Upper lobe of left lung (tissue), 6 donors: ENCODE results near the gene ADAMTS12. TPM values are rescaled to one million over a fixed set of nuclear protein-coding genes. Genes with fewer than 3 reads are reported as not detected.

Experiments used
- ATAC-seq, 2 donors: fragments of 200-7000 bp; cut with Tn5 transposase; one replicate each; pipeline ENCODE4 v1.9.1; 2022; ENCODE audit warnings: mild to moderate bottlenecking in 2 of 2, moderate library complexity in 2 of 2; ENCODE audit not compliant: low FRiP score in 2 of 2
- DNase-seq, 2 donors: peaks; one replicate each; pipeline ENCODE4 v3.0.0-alpha.2; 2019 to 2020
- H3K27ac ChIP-seq, 4 donors: fragments of 200-600 bp; sonication (generic); one replicate each; pipeline ENCODE4 v1.5.1; 2016 to 2019
- H3K27me3 ChIP-seq, 4 donors: fragments of 200-600 bp; sonication (generic); one replicate each; pipeline ENCODE4 v1.5.1; 2017 to 2019
- H3K36me3 ChIP-seq, 4 donors: fragments of 200-600 bp; sonication (generic); one replicate each; pipeline ENCODE4 v1.5.1; 2016 to 2019
- H3K4me1 ChIP-seq, 4 donors: fragments of 200-600 bp; sonication (generic); one replicate each; pipeline ENCODE4 v1.5.1; 2018 to 2019
- H3K4me3 ChIP-seq, 4 donors: fragments of 200-600 bp; sonication (generic); one replicate each; pipeline ENCODE4 v1.5.1; 2017 to 2019; ENCODE audit warnings: mild to moderate bottlenecking in 2 of 4, moderate library complexity in 1 of 4
- H3K9me3 ChIP-seq, 4 donors: fragments of 200-600 bp; sonication (generic); one replicate each; pipeline ENCODE4 v1.5.1; 2018 to 2019
- CTCF ChIP-seq, 6 experiments: fragments of 450-650 bp in 4 of 6; fragments of 200-600 bp in 2 of 6; sonication (generic) in 2 of 6; IDR thresholded peaks; one replicate each; pipeline ENCODE4 v1.5.1; 2016 to 2019; ENCODE audit warnings: antibody characterized with exemption in 6 of 6
- EP300 ChIP-seq, 4 donors: sonication (generic); formaldehyde crosslinking; IDR thresholded peaks; one replicate each; pipeline ENCODE4 v1.5.1; 2017; ENCODE audit warnings: antibody characterized with exemption in 4 of 4, control low read depth in 2 of 4
- POLR2A ChIP-seq, 4 donors: fragments of 450-650 bp; IDR thresholded peaks; one replicate each; pipeline ENCODE4 v1.5.1; 2016 to 2017; ENCODE audit warnings: antibody characterized with exemption in 4 of 4, mild to moderate bottlenecking in 2 of 4
- POLR2AphosphoS5 ChIP-seq, 2 donors: sonication (generic); formaldehyde crosslinking; IDR thresholded peaks; one replicate each; pipeline ENCODE4 v1.5.1; 2017; ENCODE audit warnings: antibody characterized with exemption in 2 of 2
- WGBS, 2 donors: methylation state at CpG; one replicate each; pipeline ENCODE4 v1.1.5; 2017 to 2018; 5-methylcytosine and 5-hydroxymethylcytosine counted together
- total RNA-seq, 6 donors: library from RNA; depleted of rRNA in 4 of 6; stranded (reverse); fragments of >200 nt in 4 of 6; gene quantifications; one replicate each; pipeline versions ENCODE4 v1.1.0 to v1.2.1, GENCODE V29; 2016 to 2021
- donor health status: DM: no; HTN: no; CAD: no; lungs with moderate emphysema.
- donor health status: DM: no; HTN: yes; CAD: no; lungs with severe emphysema.

The ADAMTS12 gene
- total RNA-seq, 6 donors from 2014 or later, result 2.3 to 16.8 (median 7.4) TPM

DNA sequence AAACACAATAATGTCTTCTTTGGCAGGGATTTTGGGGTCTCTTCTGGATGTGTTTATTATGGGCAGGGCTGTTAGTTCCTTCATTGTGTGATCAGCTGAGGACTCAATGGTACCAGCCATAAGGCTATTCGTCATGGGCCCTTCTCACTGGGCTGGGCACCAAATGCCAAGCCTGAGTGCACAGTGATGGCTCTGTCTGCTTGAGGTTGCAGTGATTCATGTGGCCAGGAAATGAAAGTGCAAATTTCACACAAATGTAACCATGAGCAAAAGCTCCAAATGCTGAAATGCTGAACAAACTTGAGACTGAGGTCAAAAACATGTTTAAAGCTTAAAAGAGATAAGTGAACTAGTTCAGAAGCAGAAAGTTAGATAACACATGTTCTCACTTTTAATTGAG lies 260.0 kb downstream of the ADAMTS12 start:
- no peak for TF ChIP-seq CTCF (IDR thresholded peaks at IDR 0.05)
- TF ChIP-seq POLR2A (IDR thresholded peaks at IDR 0.05), result no peak
- TF ChIP-seq EP300 (IDR thresholded peaks at IDR 0.05), result no peak
- no peak for TF ChIP-seq POLR2AphosphoS5 (IDR thresholded peaks at IDR 0.05)
- H3K36me3 ChIP-seq, result no peaks in the 10 kb centered on the region
- H3K9me3 ChIP-seq, result no peaks in the 10 kb centered on the region
- ATAC-seq (no peak), DNase-seq (no peak)
- 74 to 75% methylated on average over 1 of the region's 1 CpG for WGBS, 2 donors
- no peaks in the 10 kb centered on the region for H3K4me1 ChIP-seq
- no peak overlapping the region for H3K4me3 ChIP-seq
- no peak overlapping the region for H3K27ac ChIP-seq
- no peaks in the 10 kb centered on the region for H3K27me3 ChIP-seq

GRCh38 chr5:33631139-33631538 lies 260.7 kb downstream of the ADAMTS12 start:
- ATAC-seq, result no peak

DNA sequence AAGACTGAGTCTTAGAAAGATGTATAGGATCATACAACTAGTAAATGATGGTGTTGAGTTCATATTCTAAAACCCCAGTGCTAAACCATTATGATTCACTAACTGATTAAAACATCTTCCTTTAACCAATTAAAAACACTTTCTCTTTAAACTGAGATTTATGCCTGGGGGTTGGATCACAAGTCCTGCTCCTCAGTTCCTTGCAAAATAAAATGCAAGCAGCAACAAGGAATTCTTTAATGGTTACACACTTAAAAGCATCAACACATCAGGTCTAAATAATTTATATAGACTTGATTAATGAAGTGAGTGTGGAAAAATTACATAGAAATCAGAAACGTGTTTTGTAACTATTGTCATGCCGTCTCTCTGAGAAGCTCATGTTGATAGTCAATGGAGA lies 261.8 kb downstream of the ADAMTS12 start:
- 50 to 65% methylated on average over 2 of the region's 2 CpGs for WGBS, 2 donors
- H3K9me3 ChIP-seq, result no peaks in the 10 kb centered on the region
- ATAC-seq (no peak), DNase-seq (no peak)
- H3K4me1 ChIP-seq, result no peaks in the 10 kb centered on the region
- TF ChIP-seq POLR2AphosphoS5 (IDR thresholded peaks at IDR 0.05) (no peak), CTCF (IDR thresholded peaks at IDR 0.05) (no peak), EP300 (IDR thresholded peaks at IDR 0.05) (no peak), POLR2A (IDR thresholded peaks at IDR 0.05) (no peak)
- H3K27ac ChIP-seq, result no peak overlapping the region
- H3K36me3 ChIP-seq, result no peaks in the 10 kb centered on the region
- H3K27me3 ChIP-seq, result no peaks in the 10 kb centered on the region
- H3K4me3 ChIP-seq, result no peak overlapping the region

More at GRCh38 chr5:33631139-33631538, 260.7 kb downstream of the ADAMTS12 start:
- no peak overlapping the region for H3K4me3 ChIP-seq
- no peaks in the 10 kb centered on the region for H3K36me3 ChIP-seq
- no peak for DNase-seq
- no peak for TF ChIP-seq CTCF (IDR thresholded peaks at IDR 0.05)
- no peak for TF ChIP-seq POLR2AphosphoS5 (IDR thresholded peaks at IDR 0.05)
- no peak for TF ChIP-seq EP300 (IDR thresholded peaks at IDR 0.05)
- TF ChIP-seq POLR2A (IDR thresholded peaks at IDR 0.05), result no peak
- no peaks in the 10 kb centered on the region for H3K4me1 ChIP-seq
- no peaks in the 10 kb centered on the region for H3K27me3 ChIP-seq
- no peaks in the 10 kb centered on the region for H3K9me3 ChIP-seq
- 50 to 95% methylated on average over 1 of the region's 1 CpG for WGBS, 2 donors
- H3K27ac ChIP-seq, result no peak overlapping the region

DNA sequence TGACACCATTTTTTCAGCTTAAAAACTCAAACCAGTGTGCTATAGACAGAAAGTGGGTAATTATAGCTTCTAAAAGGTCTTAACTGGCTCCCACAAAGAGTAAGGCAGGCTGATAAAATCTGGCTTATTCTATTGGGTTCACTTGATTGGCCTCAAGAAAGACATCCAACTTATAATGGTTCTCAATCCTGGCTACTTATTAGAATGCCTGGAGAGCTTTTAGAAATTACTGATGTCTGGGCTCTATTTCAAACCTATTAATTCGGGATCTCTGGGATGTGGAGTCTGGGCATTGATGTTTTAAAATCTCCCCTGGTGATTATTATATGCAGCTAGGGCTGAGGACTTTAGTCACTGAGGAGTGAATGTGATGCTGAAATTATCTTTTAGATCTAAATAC lies 263.0 kb downstream of the ADAMTS12 start:
- no peak overlapping the region for H3K4me3 ChIP-seq
- TF ChIP-seq POLR2AphosphoS5 (IDR thresholded peaks at IDR 0.05) (no peak), EP300 (IDR thresholded peaks at IDR 0.05) (no peak), POLR2A (IDR thresholded peaks at IDR 0.05) (no peak), CTCF (IDR thresholded peaks at IDR 0.05) (no peak)
- H3K4me1 ChIP-seq, result no peaks in the 10 kb centered on the region
- no peaks in the 10 kb centered on the region for H3K9me3 ChIP-seq
- ATAC-seq (no peak), DNase-seq (no peak)
- WGBS, 2 donors, result 64 to 83% methylated on average over 1 of the region's 1 CpG
- H3K27me3 ChIP-seq, result no peaks in the 10 kb centered on the region
- H3K27ac ChIP-seq, result no peak overlapping the region
- no peaks in the 10 kb centered on the region for H3K36me3 ChIP-seq

GRCh38 chr5:33621514-33621913 lies 270.3 kb downstream of the ADAMTS12 start:
- DNase-seq (no peak), ATAC-seq (no peak)
- Histone ChIP-seq H3K9me3 (no peaks in the 10 kb centered on the region), H3K4me3 (no peak overlapping the region), H3K27me3 (no peaks in the 10 kb centered on the region), H3K27ac (no peak overlapping the region), H3K36me3 (no peaks in the 10 kb centered on the region), H3K4me1 (no peaks in the 10 kb centered on the region)
- 64 to 76% methylated on average over 1 of the region's 1 CpG for WGBS, 2 donors
- TF ChIP-seq POLR2AphosphoS5 (IDR thresholded peaks at IDR 0.05) (no peak), EP300 (IDR thresholded peaks at IDR 0.05) (no peak), CTCF (IDR thresholded peaks at IDR 0.05) (no peak), POLR2A (IDR thresholded peaks at IDR 0.05) (no peak)
